Adrenal gland (tissue), 12 donors: ENCODE measurements around the gene PHF3. TPM values are rescaled to one million over a fixed set of nuclear protein-coding genes. Genes with fewer than 3 reads are reported as not detected.

Experiments used
- DNase-seq, 7 donors: peaks; one replicate each; pipeline ENCODE4 v3.0.0-alpha.2; 2019 to 2020
- H3K27ac ChIP-seq, 5 donors: fragments of 200-600 bp; sonication (generic) in 4 of 5; 1 replicate in 3 of 5; 2 replicates in 2 of 5; pipeline versions ENCODE4 v1.5.1 to v1.8.0; 2016 to 2020; ENCODE audit warnings: mild to moderate bottlenecking in 1 of 5
- H3K27me3 ChIP-seq: fragments of 200-600 bp; 2 replicates; pipeline ENCODE4 v1.8.0; 2021
- H3K36me3 ChIP-seq, 2 donors: fragments of 200-600 bp; replicated peaks in 1 of 2; 1 replicate in 1 of 2; 2 replicates in 1 of 2; pipeline versions ENCODE4 v1.5.1 to v1.8.0; 2018 to 2022
- H3K4me1 ChIP-seq, 2 donors: fragments of 200-600 bp; replicated peaks in 1 of 2; 1 replicate in 1 of 2; 2 replicates in 1 of 2; pipeline versions ENCODE4 v1.5.1 to v1.8.0; 2018 to 2021
- H3K4me3 ChIP-seq, 4 donors: fragments of 200-600 bp; sonication (generic) in 3 of 4; one replicate each; pipeline ENCODE4 v1.5.1; 2016 to 2018
- H3K9me3 ChIP-seq, 3 donors: fragments of 200-600 bp; sonication (generic) in 1 of 3; replicated peaks in 1 of 3; 1 replicate in 2 of 3; 2 replicates in 1 of 3; pipeline versions ENCODE4 v1.5.1 to v1.8.0; 2016 to 2021
- POLR2A ChIP-seq, 2 donors: fragments of 450-650 bp; IDR thresholded peaks; one replicate each; pipeline ENCODE4 v1.6.1; 2017; ENCODE audit warnings: antibody characterized with exemption in 2 of 2, mild to moderate bottlenecking in 2 of 2, moderate library complexity in 1 of 2
- WGBS, 4 donors: extraction: QIAGEN DNeasy Blood & Tissue Kit in 2 of 4; methylation state at CpG; one replicate each; pipeline versions ENCODE4 v1.1.5 to v1.1.7; 2013 to 2017; 5-methylcytosine and 5-hydroxymethylcytosine counted together
- intact Hi-C, 2 donors: fragments of 100-400 bp; cut with DNase I; formaldehyde crosslinking; loops; one replicate each; pipeline versions ENCODE4 v1.14.1 to v1.15.0; 2022 to 2023
- polyA plus RNA-seq, 3 donors: library from polyadenylated mRNA; stranded (reverse); fragments of 200-250 nt in 2 of 3; fragments of 350-450 nt in 1 of 3; fragmentation: Illumina TruSeq in 1 of 3; extraction: RNeasy Lipid Tissue Mini Kit (QIAGEN cat#74804) in 1 of 3; gene quantifications; one replicate each; pipeline ENCODE4 v1.2.3, GENCODE V29; 2013 to 2014
- total RNA-seq, 9 donors: library from RNA; depleted of rRNA in 4 of 9; stranded (reverse); fragments of >200 nt in 4 of 9; fragments of 120-200 nt in 1 of 9; fragmentation: NEBNext Ultra II Directional in 1 of 9; extraction: Animal tissue kit (Norgen Biotek cat#: 25700) in 1 of 9; gene quantifications; one replicate each; pipeline versions ENCODE4 v1.1.0 to v1.2.4, GENCODE V29; 2013 to 2023
- TF ChIP-seq, protein P1 (sequence below), 6 experiments: fragments of 450-650 bp in 4 of 6; fragments of 200-600 bp in 2 of 6; sonication (generic) in 1 of 6; IDR thresholded peaks; 1 replicate in 5 of 6; 2 replicates in 1 of 6; pipeline versions ENCODE4 v1.5.1 to v1.8.0; 2016 to 2021; ENCODE audit warnings: antibody characterized with exemption in 6 of 6, mild to moderate bottlenecking in 2 of 6, moderate library complexity in 1 of 6
- donor health status: healthy with polysubstance abuse.
- donor health status: Bipolar disorder and iron deficiency.
- donor health status: DM: yes; HTN: yes; CAD: no.
- donor health status: DM: no; HTN: no; CAD: no.
- donor health status: DM: no; HTN: no; CAD: no.
- donor health status: DM: yes; HTN: yes; CAD: no.

PHF3 gene
- total and polyA plus RNA-seq, 12 donors: 9.7 to 104 (median 57.0) TPM

DNA sequence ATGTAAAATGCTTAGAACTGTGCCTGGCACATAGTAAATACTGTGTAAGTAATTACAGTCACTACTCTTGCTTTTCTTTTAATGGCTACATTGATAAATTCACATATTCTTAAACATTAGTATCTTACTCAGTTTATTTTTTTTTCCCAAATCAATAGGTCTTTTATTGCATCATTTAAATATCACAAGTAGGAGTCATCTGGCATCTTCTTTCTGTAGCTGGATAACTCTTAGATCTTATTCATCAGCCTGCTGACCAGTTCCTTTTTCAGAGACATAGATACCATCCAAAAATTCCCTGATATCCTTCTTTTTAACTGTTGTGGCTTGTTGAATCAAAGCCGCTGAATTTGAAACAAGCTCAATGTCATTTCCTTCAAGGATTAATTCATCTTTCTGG is 20.0 kb upstream of the PHF3 start:
- DNase-seq: no peak
- no peak overlapping the region for H3K4me3 ChIP-seq

DNA sequence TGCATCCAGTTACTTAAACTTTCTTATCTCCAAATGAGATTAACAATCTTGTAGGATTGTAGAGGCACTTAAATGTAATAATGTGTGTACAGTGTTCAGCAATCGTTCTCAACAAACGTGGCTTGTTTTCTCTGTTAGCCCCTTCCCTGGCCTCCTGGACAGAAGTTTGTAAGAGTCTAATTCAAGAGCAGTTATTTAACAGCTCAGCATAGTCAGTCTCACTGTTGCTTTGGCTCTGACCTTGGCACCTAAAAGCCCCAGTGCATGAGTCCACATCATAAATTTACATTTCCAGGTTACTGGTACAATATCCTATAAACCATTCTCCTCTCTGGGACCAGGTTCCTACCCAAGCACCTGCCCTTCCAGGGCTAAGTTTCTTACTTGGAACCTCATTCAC is 11.5 kb upstream of the PHF3 start:
- DNase-seq: no peak

More for the DNA sequence above, 20.0 kb upstream of the PHF3 start:
- no peak for TF ChIP-seq POLR2A (IDR thresholded peaks at IDR 0.05)
- TF ChIP-seq, protein P1, sequence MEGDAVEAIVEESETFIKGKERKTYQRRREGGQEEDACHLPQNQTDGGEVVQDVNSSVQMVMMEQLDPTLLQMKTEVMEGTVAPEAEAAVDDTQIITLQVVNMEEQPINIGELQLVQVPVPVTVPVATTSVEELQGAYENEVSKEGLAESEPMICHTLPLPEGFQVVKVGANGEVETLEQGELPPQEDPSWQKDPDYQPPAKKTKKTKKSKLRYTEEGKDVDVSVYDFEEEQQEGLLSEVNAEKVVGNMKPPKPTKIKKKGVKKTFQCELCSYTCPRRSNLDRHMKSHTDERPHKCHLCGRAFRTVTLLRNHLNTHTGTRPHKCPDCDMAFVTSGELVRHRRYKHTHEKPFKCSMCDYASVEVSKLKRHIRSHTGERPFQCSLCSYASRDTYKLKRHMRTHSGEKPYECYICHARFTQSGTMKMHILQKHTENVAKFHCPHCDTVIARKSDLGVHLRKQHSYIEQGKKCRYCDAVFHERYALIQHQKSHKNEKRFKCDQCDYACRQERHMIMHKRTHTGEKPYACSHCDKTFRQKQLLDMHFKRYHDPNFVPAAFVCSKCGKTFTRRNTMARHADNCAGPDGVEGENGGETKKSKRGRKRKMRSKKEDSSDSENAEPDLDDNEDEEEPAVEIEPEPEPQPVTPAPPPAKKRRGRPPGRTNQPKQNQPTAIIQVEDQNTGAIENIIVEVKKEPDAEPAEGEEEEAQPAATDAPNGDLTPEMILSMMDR (IDR thresholded peaks at IDR 0.05): no peak
- no peak overlapping the region for H3K27ac ChIP-seq
- no peaks in the 10 kb centered on the region for H3K4me1 ChIP-seq
- whole genome bisulfite sequencing, 4 donors: 83 to 92% (median 89%) methylated on average over 1 of the region's 1 CpG
- H3K9me3 ChIP-seq: no peaks in the 10 kb centered on the region
- no peaks in the 10 kb centered on the region for H3K27me3 ChIP-seq
- no peaks in the 10 kb centered on the region for H3K36me3 ChIP-seq
- intact Hi-C loops: no loop called here

DNA sequence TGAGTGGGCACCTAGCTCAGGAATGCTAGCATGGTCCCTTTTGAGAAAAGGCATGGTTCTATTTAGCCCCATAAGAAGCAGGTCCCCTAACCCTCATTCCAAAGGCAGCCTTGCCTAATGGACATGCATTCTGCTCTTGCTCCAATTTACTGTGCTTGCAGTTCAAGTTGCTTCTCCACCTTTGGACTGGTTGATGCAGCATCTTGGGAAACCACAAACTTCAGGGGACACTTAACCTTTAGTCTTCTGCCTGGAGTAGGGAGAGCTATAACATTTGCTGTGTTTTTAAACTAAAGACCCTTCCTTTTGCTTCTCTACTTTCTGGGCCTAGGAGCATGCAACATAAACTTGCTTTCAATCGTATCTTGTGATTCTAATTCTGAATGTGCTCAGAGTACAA is 5.1 kb upstream of the PHF3 start:
- Histone ChIP-seq H3K27me3 (no peaks in the 10 kb centered on the region), H3K36me3 (no peaks in the 10 kb centered on the region), H3K27ac (no peak overlapping the region), H3K4me1 (no peaks in the 10 kb centered on the region), H3K4me3 (no peak overlapping the region), H3K9me3 (no peaks in the 10 kb centered on the region)
- intact Hi-C loops: no loop called here
- no peak for TF ChIP-seq POLR2A (IDR thresholded peaks at IDR 0.05)
- TF ChIP-seq, protein P1 (IDR thresholded peaks at IDR 0.05): no peak
- 83 to 88% (median 87%) methylated on average over 1 of the region's 1 CpG for WGBS, 4 donors
- no peak for DNase-seq

More for the DNA sequence above, 11.5 kb upstream of the PHF3 start:
- intact Hi-C loops: no loop called here
- 57 to 82% (median 69%) methylated on average over 2 of the region's 2 CpGs for WGBS, 4 donors
- no peaks in the 10 kb centered on the region for H3K4me1 ChIP-seq
- H3K27ac ChIP-seq: no peak overlapping the region
- H3K36me3 ChIP-seq: no peaks in the 10 kb centered on the region
- no peak for TF ChIP-seq POLR2A (IDR thresholded peaks at IDR 0.05)
- no peak overlapping the region for H3K4me3 ChIP-seq
- no peaks in the 10 kb centered on the region for H3K9me3 ChIP-seq
- no peaks in the 10 kb centered on the region for H3K27me3 ChIP-seq

DNA sequence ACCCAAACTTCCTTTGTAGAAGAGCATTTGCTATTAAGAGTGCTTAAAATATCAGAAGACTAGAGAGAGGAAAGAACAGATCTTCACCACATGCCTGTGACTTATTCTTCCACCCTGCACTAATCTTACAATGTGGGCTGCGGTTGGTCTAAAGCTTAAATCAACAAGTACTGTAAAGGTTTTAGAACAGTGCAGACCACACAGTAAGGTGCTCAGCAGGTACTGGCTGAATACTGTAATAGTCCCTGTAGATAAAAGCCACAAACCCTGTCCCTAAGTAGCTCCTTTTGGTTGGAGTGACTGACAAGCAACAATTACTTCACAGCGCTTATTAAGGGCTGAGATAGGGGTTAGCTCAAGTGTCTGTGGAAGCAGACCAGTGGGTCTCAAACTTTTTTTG is 972 bp upstream of the PHF3 start:
- H3K27me3 ChIP-seq: no peaks in the 10 kb centered on the region
- no peaks in the 10 kb centered on the region for H3K36me3 ChIP-seq
- no peaks in the 10 kb centered on the region for H3K9me3 ChIP-seq
- no peak for DNase-seq
- H3K4me1 ChIP-seq: peaks cover 13 to 28% of the 10 kb centered on the region in 2 donors
- H3K27ac ChIP-seq: no peak overlapping the region
- H3K4me3 ChIP-seq: peak overlapping the region in 1 of 4 donors; percentile 81
- WGBS, 4 donors: 41 to 44% (median 42%) methylated on average over 2 of the region's 2 CpGs
- TF ChIP-seq, protein P1 (IDR thresholded peaks at IDR 0.05): no peak
- no peak for TF ChIP-seq POLR2A (IDR thresholded peaks at IDR 0.05)
- intact Hi-C loops: no loop called here

DNA sequence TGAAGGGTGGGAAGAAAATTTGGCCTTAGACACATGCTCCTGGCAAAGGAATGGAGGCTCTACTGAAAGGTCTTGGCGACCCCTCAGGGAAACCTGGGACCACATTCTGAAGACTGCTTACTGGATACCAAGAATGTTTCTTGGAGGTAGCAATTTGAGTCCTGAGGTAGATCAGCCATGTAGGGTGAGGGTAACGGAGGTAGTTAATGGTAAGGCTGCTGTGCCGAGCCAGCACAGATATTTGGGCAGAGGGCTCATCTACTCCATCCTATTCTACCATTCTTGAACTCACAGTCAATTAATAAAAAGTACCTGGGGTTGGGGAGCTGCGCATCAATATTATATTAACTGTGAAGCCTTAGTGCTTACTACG is 401 bp upstream of the PHF3 start:
- TF ChIP-seq, protein P1 (IDR thresholded peaks at IDR 0.05): no peak
- TF ChIP-seq POLR2A (IDR thresholded peaks at IDR 0.05): no peak
- Histone ChIP-seq H3K4me3 (peak overlapping the region in 3 of 4 donors; percentile 81 to 91 (median 88)), H3K4me1 (peaks cover 13 to 34% of the 10 kb centered on the region in 2 donors), H3K9me3 (no peaks in the 10 kb centered on the region), H3K36me3 (no peaks in the 10 kb centered on the region), H3K27me3 (no peaks in the 10 kb centered on the region), H3K27ac (peak overlapping the region in 4 of 5 donors; percentile 92 to 97 (median 96))
- WGBS, 4 donors: 2 to 5% (median 3%) methylated on average over 5 of the region's 5 CpGs
- peak in 1 of 7 donors; percentile 18 for DNase-seq
- intact Hi-C loops: no loop called here
